Right lobe of liver (tissue), 6 donors: Measurements from ENCODE around the gene FBXW10B. TPM values are rescaled to one million over a fixed set of nuclear protein-coding genes. Genes with fewer than 3 reads are reported as not detected.

ENCODE experiments used
- ATAC-seq, 4 donors: fragments of 200-7000 bp; cut with Tn5 transposase; one replicate each; pipeline ENCODE4 v1.9.1; 2020; ENCODE audit warnings: mild to moderate bottlenecking in 4 of 4, moderate library complexity in 4 of 4
- DNase-seq, 3 donors: peaks; one replicate each; pipeline ENCODE4 v3.0.0-alpha.2; 2020
- H3K27ac ChIP-seq, 3 donors: fragments of 200-600 bp; one replicate each; pipeline ENCODE4 v1.8.0; 2022
- H3K27me3 ChIP-seq, 2 donors: fragments of 200-600 bp; one replicate each; pipeline ENCODE4 v1.8.0; 2022
- H3K36me3 ChIP-seq, 4 donors: fragments of 200-600 bp; sonication (generic) in 1 of 4; one replicate each; pipeline versions ENCODE4 v1.5.1 to v1.8.0; 2017 to 2022; ENCODE audit warnings: control low read depth in 1 of 4
- H3K4me1 ChIP-seq, 4 donors: fragments of 200-600 bp; sonication (generic) in 1 of 4; one replicate each; pipeline versions ENCODE4 v1.5.1 to v1.8.0; 2017 to 2022; ENCODE audit warnings: control low read depth in 1 of 4
- H3K4me3 ChIP-seq, 3 donors: fragments of 200-600 bp; one replicate each; pipeline ENCODE4 v1.8.0; 2022
- H3K9me3 ChIP-seq, 4 donors: fragments of 200-600 bp; sonication (generic) in 1 of 4; one replicate each; pipeline versions ENCODE4 v1.5.1 to v1.8.0; 2017 to 2022; ENCODE audit warnings: control low read depth in 1 of 4
- POLR2A ChIP-seq: fragments of 450-650 bp; IDR thresholded peaks from one replicate; pipeline ENCODE4 v1.6.1; 2017; ENCODE audit warnings: antibody characterized with exemption, mild to moderate bottlenecking
- WGBS: methylation state at CpG from one replicate; pipeline ENCODE4 v1.1.6; 2018; ENCODE audit warnings: low coverage, low lambda C conversion rate; ENCODE audit not compliant: insufficient coverage; ENCODE audit errors: missing lambda C conversion rate; 5-methylcytosine and 5-hydroxymethylcytosine counted together
- intact Hi-C, 2 donors: fragments of 100-400 bp; cut with DNase I; formaldehyde crosslinking; loops; one replicate each; pipeline versions ENCODE4 v1.11.2 to v1.14.1; 2022
- total RNA-seq, 6 experiments: library from RNA; depleted of rRNA in 2 of 6; stranded (reverse); fragments of >200 nt in 2 of 6; fragmentation: NEBNext Ultra II Directional in 3 of 6; extraction: Animal tissue kit (Norgen Biotek cat#: 25700) in 3 of 6; gene quantifications; one replicate each; pipeline versions ENCODE4 v1.1.0 to v1.2.4, GENCODE V29; 2016 to 2023
- TF ChIP-seq, protein P1 (sequence below), 4 donors: fragments of 200-600 bp in 3 of 4; fragments of 450-650 bp in 1 of 4; IDR thresholded peaks; one replicate each; pipeline versions ENCODE4 v1.5.1 to v1.8.0; 2016 to 2022; ENCODE audit warnings: antibody characterized with exemption in 4 of 4, mild to moderate bottlenecking in 2 of 4
- donor health status: DM: no; HTN: yes; CAD: no.
- donor health status: DM: no; HTN: no; CAD: no.
- donor health status: DM: no; HTN: no; CAD: no.
- donor health status: DM: no; HTN: yes; CAD: no.
- donor health status: DM: no; HTN: yes; CAD: no.

FBXW10B gene
- total RNA-seq, 6 experiments from 2014 or later: 0.44 to 1.3 (median 0.94) TPM; not detected in 2

- H3K9me3 ChIP-seq: no peaks in the 10 kb centered on the region
- ATAC-seq: no peak
- TF ChIP-seq POLR2A: no peak
- TF ChIP-seq, protein P1, sequence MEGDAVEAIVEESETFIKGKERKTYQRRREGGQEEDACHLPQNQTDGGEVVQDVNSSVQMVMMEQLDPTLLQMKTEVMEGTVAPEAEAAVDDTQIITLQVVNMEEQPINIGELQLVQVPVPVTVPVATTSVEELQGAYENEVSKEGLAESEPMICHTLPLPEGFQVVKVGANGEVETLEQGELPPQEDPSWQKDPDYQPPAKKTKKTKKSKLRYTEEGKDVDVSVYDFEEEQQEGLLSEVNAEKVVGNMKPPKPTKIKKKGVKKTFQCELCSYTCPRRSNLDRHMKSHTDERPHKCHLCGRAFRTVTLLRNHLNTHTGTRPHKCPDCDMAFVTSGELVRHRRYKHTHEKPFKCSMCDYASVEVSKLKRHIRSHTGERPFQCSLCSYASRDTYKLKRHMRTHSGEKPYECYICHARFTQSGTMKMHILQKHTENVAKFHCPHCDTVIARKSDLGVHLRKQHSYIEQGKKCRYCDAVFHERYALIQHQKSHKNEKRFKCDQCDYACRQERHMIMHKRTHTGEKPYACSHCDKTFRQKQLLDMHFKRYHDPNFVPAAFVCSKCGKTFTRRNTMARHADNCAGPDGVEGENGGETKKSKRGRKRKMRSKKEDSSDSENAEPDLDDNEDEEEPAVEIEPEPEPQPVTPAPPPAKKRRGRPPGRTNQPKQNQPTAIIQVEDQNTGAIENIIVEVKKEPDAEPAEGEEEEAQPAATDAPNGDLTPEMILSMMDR (IDR thresholded peaks at IDR 0.05): no peak
Observed at GRCh38 chr17:15660077-15660476, 40.6 kb upstream of the FBXW10B start.

GRCh38 chr17:15659663-15660062 is 40.2 kb upstream of the FBXW10B start:
- Histone ChIP-seq H3K27me3 (no peaks in the 10 kb centered on the region), H3K36me3 (no peaks in the 10 kb centered on the region), H3K4me3 (no peak overlapping the region), H3K9me3 (no peaks in the 10 kb centered on the region), H3K27ac (no peak overlapping the region), H3K4me1 (no peaks in the 10 kb centered on the region)
- ATAC-seq (no peak), DNase-seq (no peak)
- WGBS: 84% methylated on average over 4 of the region's 4 CpGs
- intact Hi-C loops: no loop called here
- TF ChIP-seq, protein P1 (IDR thresholded peaks at IDR 0.05): no peak

More at GRCh38 chr17:15660077-15660476, 40.6 kb upstream of the FBXW10B start:
- no peaks in the 10 kb centered on the region for H3K27me3 ChIP-seq
- no peak overlapping the region for H3K4me3 ChIP-seq
- H3K4me1 ChIP-seq: no peaks in the 10 kb centered on the region
- no peak for DNase-seq
- intact Hi-C loops: no loop called here
- WGBS: 84% methylated on average over 3 of the region's 3 CpGs
- no peak overlapping the region for H3K27ac ChIP-seq
- H3K36me3 ChIP-seq: no peaks in the 10 kb centered on the region

GRCh38 chr17:15659236-15659635 is 39.7 kb upstream of the FBXW10B start:
- ATAC-seq: no peak
- intact Hi-C loops: no loop called here

DNA sequence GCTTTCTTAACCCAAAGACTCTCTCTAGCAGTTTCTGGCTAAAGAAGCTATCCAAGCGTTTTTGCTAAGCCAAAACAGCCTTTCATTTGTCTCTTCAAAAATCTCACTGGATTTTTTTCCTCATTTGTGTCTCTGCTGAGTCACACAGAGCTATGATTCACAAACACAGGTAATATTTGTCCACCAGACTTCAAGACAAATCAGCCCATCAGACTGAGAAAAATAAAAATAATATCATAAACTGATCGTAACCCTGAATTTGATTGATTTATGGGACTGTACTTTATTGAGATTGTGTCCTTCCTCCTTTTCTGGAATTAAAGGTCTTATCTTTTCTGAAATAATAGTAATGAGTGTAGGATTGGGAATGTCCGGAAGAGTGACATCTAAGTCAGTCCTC is 38.8 kb upstream of the FBXW10B start:
- no peak for TF ChIP-seq POLR2A
- TF ChIP-seq, protein P1 (IDR thresholded peaks at IDR 0.05): no peak
- DNase-seq: no peak
- intact Hi-C loops: no loop called here
- no peak for ATAC-seq
- Histone ChIP-seq H3K27ac (no peak overlapping the region), H3K4me1 (no peaks in the 10 kb centered on the region), H3K4me3 (no peak overlapping the region), H3K36me3 (no peaks in the 10 kb centered on the region), H3K9me3 (no peaks in the 10 kb centered on the region), H3K27me3 (no peaks in the 10 kb centered on the region)
- WGBS: 79% methylated on average over 3 of the region's 3 CpGs

More at GRCh38 chr17:15659236-15659635, 39.7 kb upstream of the FBXW10B start:
- H3K4me1 ChIP-seq: no peaks in the 10 kb centered on the region
- H3K27me3 ChIP-seq: no peaks in the 10 kb centered on the region
- no peaks in the 10 kb centered on the region for H3K36me3 ChIP-seq
- H3K27ac ChIP-seq: no peak overlapping the region
- no peaks in the 10 kb centered on the region for H3K9me3 ChIP-seq
- TF ChIP-seq POLR2A: no peak
- TF ChIP-seq, protein P1 (IDR thresholded peaks at IDR 0.05): no peak
- no peak for DNase-seq
- no peak overlapping the region for H3K4me3 ChIP-seq
- 100% methylated on average over 1 of the region's 6 CpGs for WGBS

DNA sequence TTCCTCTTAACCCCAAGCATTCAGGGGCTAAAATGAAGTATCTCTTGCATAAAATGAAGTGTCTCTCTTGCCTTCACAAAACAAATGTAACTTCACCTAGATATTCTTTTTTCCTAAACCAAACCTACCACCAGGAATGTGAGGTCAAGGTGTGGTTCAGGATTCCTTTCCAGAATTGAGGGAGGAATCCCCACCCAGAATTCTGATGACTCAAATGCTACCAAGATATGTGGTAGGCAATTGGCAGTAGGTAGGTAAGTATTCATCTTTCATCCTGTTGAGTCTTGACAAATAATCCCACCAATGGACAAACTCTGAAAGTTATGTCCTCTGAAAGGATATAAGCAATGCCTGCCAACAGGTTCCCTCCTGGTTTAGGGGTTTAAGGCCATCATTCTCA is 38.4 kb upstream of the FBXW10B start:
- DNase-seq: no peak
- intact Hi-C loops: no loop called here
- no peaks in the 10 kb centered on the region for H3K9me3 ChIP-seq
- H3K4me3 ChIP-seq: no peak overlapping the region
- no peaks in the 10 kb centered on the region for H3K27me3 ChIP-seq
- H3K27ac ChIP-seq: no peak overlapping the region
- TF ChIP-seq POLR2A: no peak
- TF ChIP-seq, protein P1 (IDR thresholded peaks at IDR 0.05): no peak
- no peaks in the 10 kb centered on the region for H3K36me3 ChIP-seq
- no peak for ATAC-seq
- no peaks in the 10 kb centered on the region for H3K4me1 ChIP-seq
